Subcutaneous abdominal adipose tissue (tissue), 5 donors: ENCODE data around the gene GOLGA8S.
"Not testable (repeated sequence)": the region's sequence is repeated elsewhere in the genome, so short reads cannot be mapped to it uniquely, and the experiment has no call there.

ENCODE experiments used
- H3K27ac ChIP-seq: one replicate; pipeline ENCODE4 v1.7.0; 2013; ENCODE audit warnings: low read depth, mild to moderate bottlenecking, inconsistent platforms, low read length, moderate library complexity
- H3K27me3 ChIP-seq, 5 donors: one replicate each; pipeline ENCODE4 v1.7.0; 2013; ENCODE audit warnings: low read length in 5 of 5, inconsistent platforms in 1 of 5; ENCODE audit not compliant: control insufficient read depth in 5 of 5, insufficient read depth in 4 of 5
- H3K36me3 ChIP-seq, 5 donors: one replicate each; pipeline ENCODE4 v1.7.0; 2013; ENCODE audit warnings: low read length in 5 of 5; ENCODE audit not compliant: control insufficient read depth in 5 of 5, insufficient read depth in 5 of 5
- H3K4me1 ChIP-seq, 5 donors: one replicate each; pipeline ENCODE4 v1.7.0; 2013; ENCODE audit warnings: low read length in 5 of 5, mild to moderate bottlenecking in 3 of 5, moderate library complexity in 1 of 5; ENCODE audit not compliant: control insufficient read depth in 5 of 5, insufficient read depth in 5 of 5
- H3K4me3 ChIP-seq, 5 donors: one replicate each; pipeline ENCODE4 v1.7.0; 2013; ENCODE audit warnings: low read length in 5 of 5, low read depth in 1 of 5
- H3K9ac ChIP-seq, 5 donors: one replicate each; pipeline ENCODE4 v1.7.0; 2013; ENCODE audit warnings: low read length in 5 of 5, mild to moderate bottlenecking in 4 of 5, moderate library complexity in 3 of 5
- H3K9me3 ChIP-seq, 5 donors: one replicate each; pipeline ENCODE4 v1.7.0; 2013; ENCODE audit warnings: low read length in 5 of 5; ENCODE audit not compliant: control insufficient read depth in 5 of 5
- donor health status: healthy.
- donor health status: healthy.
- donor health status: healthy.
- donor health status: healthy.
- donor health status: healthy.

GOLGA8S gene

DNA sequence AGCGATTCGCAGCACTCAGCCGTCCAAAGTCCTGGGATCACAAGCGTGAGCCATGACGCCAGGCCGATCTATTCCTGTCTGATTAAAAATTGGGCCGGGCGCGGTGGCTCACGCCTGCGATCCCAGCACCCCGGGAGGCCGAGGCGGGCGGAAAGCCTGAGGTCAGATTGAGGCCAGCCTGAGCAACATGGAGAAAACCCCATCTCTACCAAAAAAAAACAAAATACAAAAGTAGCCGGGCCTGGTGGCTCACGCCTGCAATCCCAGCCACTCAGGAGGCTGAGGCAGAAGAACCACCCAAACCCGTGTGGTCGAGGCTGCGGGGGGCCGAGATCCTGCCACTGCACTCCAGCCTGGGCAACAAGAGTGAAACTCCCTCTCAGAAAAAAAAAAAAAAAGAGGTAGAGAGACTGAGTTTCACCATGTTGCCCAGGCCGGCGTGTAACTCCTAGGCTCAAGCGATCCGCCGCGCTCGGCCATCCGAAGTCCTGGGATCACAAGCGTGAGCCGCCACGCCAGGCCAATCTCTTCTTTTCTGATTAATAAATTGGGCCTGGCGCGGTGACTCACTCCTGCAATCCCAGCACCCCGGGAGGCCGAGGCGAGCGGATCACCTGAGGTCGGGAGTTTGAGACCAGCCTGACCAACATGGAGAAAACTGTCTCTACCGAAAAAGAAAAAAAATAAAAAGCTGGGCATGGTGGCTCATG is 18.5 kb downstream of the GOLGA8S start:
- not testable (repeated sequence) for H3K9me3 ChIP-seq, H3K4me3 ChIP-seq, H3K27ac ChIP-seq, H3K36me3 ChIP-seq, H3K27me3 ChIP-seq, H3K9ac ChIP-seq, H3K4me1 ChIP-seq

DNA sequence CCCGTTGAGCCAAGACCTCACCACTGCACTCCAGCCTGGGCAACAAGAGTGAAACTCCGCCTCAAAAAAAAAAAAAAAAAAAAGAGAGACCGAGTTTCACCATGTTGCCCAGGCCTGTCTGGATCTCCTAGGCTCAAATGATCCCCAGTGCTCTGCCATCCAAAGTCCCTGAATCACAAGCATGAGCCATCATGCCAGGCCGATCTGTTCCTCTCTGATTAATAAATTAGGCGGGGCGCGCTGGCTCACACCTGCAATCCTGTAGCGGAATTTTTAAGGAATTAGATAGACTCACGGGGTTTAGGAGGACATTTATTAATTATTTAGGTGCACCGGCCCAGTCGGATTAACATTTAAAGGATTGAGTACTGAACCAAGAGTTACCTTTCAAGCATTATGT is 19.7 kb downstream of the GOLGA8S start:
- H3K4me3 ChIP-seq, H3K4me1 ChIP-seq, H3K27ac ChIP-seq, H3K9me3 ChIP-seq, H3K9ac ChIP-seq, H3K36me3 ChIP-seq, H3K27me3 ChIP-seq: not testable (repeated sequence)

DNA sequence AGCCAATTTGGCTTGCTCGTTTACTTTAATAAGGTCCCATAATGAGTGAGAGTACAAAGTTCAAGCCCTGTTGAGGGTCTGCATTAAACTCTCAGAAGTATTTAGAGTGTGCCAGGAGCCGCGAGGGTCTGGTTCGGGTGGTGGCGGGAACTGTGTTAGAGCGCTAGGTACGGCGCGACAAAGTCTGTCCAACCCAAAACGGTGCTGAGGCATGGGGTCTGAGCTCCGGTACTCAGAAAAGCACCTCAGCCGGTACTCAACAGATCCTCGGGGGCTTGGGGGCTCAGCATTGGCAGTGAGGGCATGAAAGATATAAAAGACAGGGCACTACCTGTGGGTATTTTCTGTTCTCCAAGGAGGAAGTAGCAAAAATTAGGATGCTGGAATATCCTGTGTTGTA is 24.4 kb downstream of the GOLGA8S start:
- not testable (repeated sequence) for H3K27me3 ChIP-seq, H3K4me1 ChIP-seq, H3K9me3 ChIP-seq, H3K4me3 ChIP-seq, H3K36me3 ChIP-seq, H3K27ac ChIP-seq, H3K9ac ChIP-seq

DNA sequence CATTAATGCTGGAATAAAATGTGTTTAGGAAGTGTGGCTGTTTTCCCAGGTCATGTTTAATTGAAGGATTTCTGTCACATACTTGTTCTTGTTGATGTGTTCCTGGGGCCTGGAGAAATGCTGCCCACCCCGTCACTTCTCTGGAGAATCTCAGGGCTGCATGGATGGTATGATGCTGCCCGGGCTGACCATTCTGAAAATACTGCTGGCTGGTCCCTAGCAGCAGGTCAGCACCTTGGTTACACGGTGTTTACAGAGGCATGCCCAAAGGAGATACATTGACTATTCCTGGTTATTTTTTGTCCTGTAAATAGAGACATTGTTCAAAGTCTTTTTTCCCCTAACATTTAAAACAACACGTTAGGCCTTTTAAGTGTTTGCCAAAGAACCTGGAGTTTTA is 26.2 kb downstream of the GOLGA8S start:
- H3K4me1 ChIP-seq, H3K36me3 ChIP-seq, H3K9ac ChIP-seq, H3K27me3 ChIP-seq, H3K9me3 ChIP-seq, H3K4me3 ChIP-seq, H3K27ac ChIP-seq: not testable (repeated sequence)

DNA sequence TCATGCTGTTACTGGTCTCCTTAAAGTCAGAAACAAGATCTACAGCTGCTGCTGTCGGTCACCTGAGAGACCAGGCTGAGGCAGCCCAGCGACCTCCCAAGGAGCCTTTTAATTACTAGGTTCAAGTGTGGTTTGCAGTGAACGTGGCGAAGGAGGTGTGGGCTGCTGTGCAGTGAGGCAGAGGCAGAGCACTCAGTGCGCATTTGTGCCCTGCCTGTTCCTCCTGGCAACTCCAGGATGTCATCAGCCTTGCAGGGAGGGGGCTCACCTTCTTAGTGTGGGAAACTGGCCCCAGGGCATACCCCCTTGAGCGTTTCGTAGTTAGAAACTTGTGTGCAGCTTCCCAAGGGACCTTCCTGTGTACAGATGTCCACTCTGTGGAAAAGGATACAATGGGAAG is 26.6 kb downstream of the GOLGA8S start:
- not testable (repeated sequence) for H3K27ac ChIP-seq, H3K9ac ChIP-seq, H3K4me3 ChIP-seq, H3K36me3 ChIP-seq, H3K4me1 ChIP-seq, H3K9me3 ChIP-seq, H3K27me3 ChIP-seq

DNA sequence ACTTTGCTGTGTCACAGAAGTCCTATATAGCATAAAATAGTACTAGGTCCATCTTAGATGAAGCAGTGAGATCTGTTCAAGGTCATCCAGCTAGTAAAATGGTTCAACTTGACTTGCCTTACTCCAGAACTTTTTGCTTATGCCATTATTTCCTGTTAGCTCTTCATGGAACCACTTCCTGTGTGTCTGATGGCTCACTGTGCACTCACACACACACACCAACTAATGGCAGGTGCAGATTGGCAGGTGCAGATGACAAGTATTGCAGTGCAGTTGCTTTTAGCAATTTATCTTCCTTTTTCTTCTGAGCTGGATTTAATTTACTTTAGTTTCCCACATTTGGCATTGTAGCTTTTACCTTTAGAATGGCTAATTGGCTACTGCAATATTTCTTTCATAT is 29.8 kb downstream of the GOLGA8S start:
- H3K4me1 ChIP-seq = no peaks in the 10 kb centered on the region
- no peak overlapping the region for H3K4me3 ChIP-seq
- H3K36me3 ChIP-seq = no peaks in the 10 kb centered on the region
- no peaks in the 10 kb centered on the region for H3K9me3 ChIP-seq
- peaks cover 0 to 7% (median 0%) of the 10 kb centered on the region in 5 donors for H3K27me3 ChIP-seq
- no peak overlapping the region for H3K9ac ChIP-seq
- H3K27ac ChIP-seq = no peak overlapping the region

DNA sequence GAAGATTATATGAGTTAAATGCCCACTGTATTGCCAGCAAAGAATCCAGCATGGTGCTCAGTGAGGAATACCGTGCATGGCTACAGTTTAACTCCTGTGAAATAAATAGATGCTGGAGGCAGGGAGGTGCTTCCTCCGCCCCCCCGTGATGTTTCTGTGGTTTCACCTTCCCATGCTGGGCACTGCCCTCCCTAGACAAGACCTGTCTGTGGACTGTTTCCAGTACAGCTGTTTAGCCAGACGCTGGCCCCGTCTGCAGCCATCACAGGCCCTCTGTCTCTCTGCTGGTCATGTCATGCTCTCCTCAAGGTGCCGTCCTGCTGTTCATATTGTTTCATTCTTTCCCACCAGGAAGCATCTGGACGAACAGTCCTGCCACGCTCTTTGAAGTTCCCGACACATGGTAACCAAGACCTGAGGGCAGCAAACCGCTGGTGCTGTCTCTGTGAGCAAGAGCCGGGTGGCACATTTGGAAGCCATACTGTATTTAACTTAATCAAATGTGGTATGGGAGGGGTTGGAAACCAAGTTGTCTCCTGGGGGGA is 31.4 kb downstream of the GOLGA8S start:
- Histone ChIP-seq H3K27me3 (peaks cover 0 to 7% (median 0%) of the 10 kb centered on the region in 5 donors), H3K9ac (no peak overlapping the region), H3K27ac (no peak overlapping the region), H3K4me1 (no peaks in the 10 kb centered on the region), H3K4me3 (no peak overlapping the region), H3K9me3 (no peaks in the 10 kb centered on the region), H3K36me3 (no peaks in the 10 kb centered on the region)

DNA sequence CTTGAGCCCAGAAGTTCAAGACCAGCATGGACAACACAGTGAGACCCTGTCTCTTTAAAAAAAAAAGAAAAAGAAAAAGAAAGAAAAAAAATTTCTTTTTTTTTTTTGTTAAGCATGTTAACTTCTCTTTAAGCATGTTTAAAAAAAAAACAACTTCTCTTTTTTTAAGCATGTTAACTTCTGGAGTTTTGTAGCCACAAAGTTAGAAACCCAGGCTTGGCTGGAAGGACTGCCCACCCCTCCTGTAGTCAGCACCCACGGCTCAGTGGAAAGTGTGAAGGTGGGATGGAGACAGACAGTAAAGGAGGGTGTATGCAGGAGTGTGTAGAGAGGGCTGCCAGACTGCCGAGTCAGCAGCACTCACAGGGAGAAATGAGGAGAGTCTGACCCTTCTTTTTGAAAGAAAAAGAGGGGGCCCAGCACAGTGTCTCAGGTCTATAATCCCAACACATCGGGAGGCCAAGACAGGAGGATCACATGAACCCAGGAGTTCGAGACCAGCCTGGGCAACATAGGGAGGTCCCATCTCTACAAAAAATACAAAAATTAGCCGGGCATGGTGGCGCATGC is 33.2 kb downstream of the GOLGA8S start:
- Histone ChIP-seq H3K27me3 (peaks cover 0 to 7% (median 0%) of the 10 kb centered on the region in 5 donors), H3K36me3 (no peaks in the 10 kb centered on the region), H3K4me3 (no peak overlapping the region), H3K9ac (no peak overlapping the region), H3K9me3 (no peaks in the 10 kb centered on the region), H3K27ac (no peak overlapping the region), H3K4me1 (no peaks in the 10 kb centered on the region)

DNA sequence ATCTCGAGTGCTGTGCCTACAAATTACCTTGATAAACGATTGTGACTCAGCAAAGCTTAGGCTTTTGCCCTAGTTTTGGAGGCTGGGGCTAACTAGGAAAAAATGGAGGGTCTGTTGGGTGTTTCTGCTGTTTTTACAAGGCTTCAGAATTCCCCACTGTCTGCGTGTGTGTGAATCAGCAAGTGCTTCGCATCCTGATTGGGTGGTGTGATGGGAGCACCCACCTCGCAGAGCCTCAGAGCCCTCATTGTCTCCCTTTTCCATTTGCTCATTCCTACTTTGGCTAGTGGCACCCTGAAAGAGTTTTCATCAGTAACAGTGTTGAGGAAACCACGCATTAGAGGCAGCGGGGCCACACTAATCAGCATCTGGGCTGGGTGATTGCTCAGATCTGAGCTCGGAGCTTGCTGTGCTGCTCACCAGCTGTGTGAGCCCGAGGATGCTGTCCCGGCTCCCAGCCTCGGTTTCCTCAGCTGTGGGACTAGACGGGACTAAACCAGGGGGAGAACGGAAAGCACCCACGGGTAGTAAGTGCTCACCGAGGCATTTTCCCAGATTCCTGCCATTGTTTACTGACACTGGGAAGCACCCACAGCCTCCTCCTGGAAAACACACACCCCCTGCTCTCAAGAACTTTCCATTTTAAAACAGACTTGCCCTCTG is 40.6 kb downstream of the GOLGA8S start:
- Histone ChIP-seq H3K4me3 (no peak overlapping the region), H3K9me3 (no peaks in the 10 kb centered on the region), H3K27me3 (peaks cover 0 to 3% (median 0%) of the 10 kb centered on the region in 5 donors), H3K4me1 (peaks cover 0 to 4% (median 2%) of the 10 kb centered on the region in 5 donors), H3K9ac (no peak overlapping the region), H3K36me3 (no peaks in the 10 kb centered on the region), H3K27ac (no peak overlapping the region)

DNA sequence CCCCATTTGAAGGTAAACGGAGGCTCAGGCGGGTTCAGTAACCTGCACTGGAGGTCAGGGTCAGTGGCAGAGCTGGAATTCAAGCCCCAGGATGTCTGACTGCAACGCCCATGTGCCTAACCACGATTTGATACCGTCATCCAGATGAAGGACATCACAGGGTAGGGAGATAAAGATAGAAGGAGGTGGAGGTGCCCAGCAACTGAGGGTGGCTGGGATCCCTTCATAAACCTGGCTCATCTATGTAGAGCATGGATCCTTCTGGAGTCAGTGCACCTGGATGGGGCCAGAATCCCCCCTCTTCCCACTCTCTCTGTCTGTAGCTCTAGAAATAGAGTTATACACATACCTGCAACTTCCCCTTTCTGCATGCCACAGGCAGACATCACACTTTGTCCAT is 41.3 kb downstream of the GOLGA8S start:
- peaks cover 0 to 3% (median 0%) of the 10 kb centered on the region in 5 donors for H3K27me3 ChIP-seq
- H3K4me1 ChIP-seq = peaks cover 0 to 4% (median 2%) of the 10 kb centered on the region in 5 donors
- H3K9ac ChIP-seq = no peak overlapping the region
- H3K36me3 ChIP-seq = no peaks in the 10 kb centered on the region
- no peaks in the 10 kb centered on the region for H3K9me3 ChIP-seq
- no peak overlapping the region for H3K27ac ChIP-seq
- H3K4me3 ChIP-seq = no peak overlapping the region
